Measurements from ENCODE around the gene INSRR.
A peak's percentile ranks its signal among the peaks of the same experiment; 100 is the strongest.

INSRR gene

DNA sequence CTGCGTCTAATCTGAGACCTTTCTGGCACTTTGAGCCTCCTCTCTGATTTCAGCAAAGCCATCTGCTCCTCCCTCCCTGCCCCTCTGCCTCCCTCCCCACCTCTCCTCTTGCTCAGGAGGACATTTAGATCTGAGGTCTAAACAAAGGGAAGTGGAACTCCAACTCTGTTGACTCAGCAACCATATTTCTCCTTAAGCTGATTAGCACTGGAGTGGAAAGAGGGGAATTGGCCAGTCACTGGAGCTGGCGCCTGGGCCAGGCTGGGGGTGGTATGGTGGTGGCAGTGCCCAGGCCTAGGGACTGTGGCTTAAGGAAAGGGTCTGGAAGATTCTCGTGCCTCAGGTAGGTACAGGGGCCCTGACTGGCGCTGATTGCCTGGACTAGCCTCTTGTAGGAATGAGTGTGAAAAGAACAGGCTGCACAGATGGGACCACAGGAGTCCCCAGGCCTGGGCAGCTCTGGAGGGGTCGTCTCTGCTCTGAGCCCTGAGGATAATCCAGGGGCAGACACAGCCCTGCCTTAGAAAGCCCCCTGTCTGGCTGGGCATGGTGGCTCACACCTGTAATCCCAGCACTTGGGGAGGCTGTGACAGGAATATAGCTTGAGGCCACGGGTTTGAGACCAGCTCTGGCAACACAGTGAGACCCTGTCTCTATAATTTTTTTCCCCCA is 54.2 kb downstream of the INSRR start:
- DNase-seq (ENCODE audit: low spot score) = no peak

DNA sequence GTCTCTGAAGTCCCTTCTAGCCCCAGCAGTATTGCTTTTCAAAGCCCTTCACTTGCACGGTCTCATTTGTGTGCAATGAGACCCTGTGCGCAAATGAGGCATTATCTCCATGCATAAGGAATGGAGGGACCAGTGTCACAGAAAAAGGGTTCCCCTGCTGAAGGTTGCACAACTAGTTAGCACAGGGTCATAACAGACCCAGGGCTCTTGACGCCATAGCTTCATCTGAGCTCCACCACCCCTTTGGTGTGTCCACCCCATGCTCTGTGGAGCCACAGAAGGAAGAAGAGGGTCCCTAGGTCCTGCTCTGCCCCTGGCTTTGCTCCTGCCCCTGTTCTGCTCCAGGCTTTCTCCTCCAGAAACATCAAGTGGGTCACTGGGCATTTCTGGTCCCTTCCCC is 54.9 kb downstream of the INSRR start:
- no peak for DNase-seq (ENCODE audit: low spot score)

DNA sequence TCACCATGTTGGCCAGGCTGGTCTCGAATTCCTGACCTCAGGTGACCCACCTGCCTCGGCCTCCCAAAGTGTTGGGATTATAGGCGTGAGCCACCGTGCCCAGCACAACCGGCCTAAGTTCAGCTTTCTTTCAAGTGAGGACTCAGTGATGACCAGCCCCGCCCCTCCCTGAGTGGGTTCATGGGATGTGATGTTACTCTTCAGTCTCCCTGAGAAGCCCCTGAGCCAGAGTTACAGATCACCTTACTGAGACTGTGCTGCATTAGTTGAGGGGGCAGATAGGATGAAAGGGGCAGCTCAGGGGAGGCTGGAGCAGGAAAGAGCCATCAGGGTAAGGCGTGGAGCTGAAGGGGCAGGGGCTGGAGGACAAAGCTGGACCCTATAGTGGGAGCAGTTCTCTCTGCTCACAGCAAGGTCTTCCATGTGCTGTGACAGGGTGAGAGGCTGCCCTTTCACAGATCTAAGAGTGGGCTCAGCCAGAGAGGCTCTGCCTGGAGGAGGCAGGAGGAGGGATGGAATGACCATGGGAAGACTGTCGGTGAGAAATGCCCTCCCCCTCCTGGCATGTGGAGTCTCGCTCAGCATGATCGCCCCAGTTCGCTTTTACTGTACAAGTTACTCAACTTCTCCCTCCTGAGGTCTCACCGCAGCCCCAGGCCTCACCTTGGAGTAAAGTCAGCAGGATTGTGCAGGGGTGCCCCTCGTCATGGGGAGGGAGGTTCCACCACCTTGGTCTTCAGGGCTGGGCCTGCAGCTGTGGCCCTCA is 55.6 kb downstream of the INSRR start:
- no peak for DNase-seq (ENCODE audit: low spot score)

DNA sequence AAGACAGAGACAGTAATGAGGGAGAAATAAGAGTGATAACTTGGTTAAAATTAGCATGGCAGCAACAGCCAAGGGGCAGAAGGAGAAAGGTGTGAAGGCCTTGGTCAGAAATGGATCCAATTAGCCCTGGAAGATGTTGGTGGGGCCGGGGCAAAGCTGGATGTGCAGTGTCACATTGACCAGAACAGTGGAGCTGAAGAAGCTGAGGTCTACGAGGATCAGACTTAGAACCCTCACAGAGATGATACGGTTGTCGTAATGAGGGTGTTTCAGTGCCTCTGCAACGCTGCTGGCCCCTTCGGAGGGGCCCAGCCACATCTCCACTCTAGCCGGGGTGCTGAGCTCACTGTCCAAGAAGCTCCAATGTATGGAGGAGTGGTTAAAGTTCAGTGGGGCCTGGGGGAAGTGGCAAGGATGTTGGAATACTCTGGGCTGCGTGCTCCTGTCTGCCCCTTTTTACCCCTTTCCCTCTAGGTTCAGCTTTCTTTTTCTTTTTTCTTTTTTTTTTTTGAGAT is 56.4 kb downstream of the INSRR start:
- no peak for DNase-seq (ENCODE audit: low spot score)

DNA sequence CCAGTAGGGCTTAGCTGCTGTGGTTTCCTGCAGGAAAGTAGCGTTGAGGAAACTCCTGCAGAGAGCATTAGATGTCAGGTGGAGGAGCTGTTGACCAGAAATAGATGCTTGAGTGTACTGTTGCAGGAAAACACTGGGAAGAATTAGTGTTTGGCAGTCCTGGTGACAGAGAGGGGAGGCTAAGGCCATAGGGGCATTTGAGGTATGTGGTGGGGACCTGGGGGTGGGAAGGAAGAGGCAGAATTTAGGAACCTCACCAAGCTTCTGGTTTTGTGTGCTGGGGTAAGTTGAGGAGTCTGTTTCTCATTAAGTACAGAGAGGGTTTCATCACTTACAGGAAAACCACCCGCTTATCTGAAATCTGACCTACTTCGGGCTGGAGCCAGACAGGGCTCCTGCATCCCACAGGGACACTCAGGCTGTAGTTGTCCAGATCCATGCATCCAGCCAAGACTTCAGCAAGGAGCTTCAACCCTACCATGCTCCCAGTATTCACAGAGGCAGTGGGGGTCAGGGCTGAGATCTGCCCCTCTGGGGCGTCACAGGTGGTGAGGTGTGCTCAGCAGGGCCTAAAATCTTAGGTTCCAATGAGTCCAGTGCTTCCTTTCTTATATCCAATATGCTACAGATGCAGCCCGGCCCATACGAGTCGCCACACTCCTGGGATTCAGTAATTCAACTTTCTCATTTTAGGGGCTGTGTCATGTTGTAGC is 57.4 kb downstream of the INSRR start:
- no peak for DNase-seq (ENCODE audit: low spot score)

DNA sequence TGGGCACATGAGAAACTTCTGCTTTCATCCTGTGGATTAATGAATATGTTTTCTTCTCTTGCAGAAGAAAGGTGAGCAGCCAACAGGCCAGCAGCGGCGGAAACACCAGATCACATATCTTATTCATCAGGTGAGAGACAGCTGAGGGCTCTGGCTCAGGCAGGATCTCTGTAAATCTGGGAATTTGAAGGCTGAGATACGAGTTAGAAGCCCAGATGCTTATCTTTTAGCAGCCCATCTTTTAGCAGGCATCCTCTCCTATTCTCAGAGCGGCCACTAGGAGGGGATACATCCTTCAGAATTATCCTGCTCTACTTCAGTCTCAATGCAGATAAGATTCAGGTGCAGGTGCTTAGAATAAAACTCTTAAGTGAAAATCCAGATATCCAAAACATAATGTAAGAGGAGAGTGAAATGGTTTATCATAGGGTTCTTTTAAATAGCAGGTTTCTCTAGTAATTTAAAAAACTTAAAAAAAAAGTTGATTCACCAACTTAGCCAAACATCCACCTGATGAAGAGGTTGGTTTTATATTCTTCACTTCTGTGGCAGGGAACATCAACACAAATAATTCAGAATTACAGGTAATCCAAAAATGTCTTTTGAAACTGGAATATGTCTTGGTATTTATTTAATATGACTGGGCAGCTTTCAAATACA is 61.6 kb downstream of the INSRR start:
- peak; percentile 60 for DNase-seq (ENCODE audit: low spot score)

DNA sequence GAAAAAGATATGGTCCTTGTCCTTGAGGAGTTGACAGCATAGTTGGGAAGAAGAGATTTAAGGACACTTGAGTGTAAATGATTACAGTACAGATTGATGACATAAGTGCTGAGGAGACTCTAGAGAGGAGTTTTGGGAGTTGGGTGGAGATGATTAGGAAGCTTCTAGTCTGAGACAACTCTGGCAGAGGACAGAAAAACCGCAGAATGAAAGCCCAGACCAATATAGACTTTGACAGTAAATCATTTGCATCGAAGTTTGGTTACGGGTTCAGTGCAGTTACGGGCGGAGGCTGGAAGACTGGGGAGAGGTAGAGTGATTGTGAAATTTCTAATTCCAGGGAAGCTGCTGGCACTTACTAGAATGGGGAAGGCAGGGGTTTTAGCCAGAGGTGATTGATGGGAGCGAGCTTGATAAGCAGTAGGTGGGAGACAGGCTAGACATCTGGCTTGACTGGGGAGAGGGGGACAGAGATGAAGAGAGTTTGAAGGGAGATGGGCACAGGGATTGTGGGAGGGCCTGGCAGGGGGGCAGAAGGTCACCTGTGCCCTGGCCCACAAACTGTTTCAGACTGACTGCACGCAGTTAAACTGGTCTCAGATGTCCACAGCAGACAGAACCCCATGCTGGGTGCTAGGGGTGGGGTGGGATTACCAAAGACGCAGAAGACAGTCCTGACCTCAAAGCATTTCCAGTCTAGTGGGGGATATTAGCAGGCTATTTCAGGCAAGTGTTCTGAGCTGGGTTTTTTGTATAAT is 62.4 kb downstream of the INSRR start:
- no peak for DNase-seq (ENCODE audit: low spot score)

DNA sequence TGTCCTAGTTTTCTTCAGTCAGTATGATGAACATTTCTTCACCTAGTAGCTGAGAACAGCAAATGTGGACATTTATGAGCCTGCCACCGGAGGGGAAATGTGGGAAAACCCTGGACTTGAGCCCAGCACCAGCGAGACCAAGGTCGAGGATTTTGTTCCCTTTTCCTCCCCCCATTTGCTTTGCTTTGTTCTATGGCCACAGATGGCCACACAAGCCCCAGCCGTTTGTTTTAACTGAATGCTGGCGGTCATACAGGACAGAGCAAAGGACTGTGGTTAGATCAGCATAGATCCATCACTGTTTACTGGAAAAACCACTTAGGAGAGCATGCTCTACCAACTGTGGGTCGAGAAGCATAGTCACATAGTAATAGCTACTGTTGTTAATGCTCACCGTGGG is 63.1 kb downstream of the INSRR start:
- DNase-seq (ENCODE audit: low spot score) = no peak

DNA sequence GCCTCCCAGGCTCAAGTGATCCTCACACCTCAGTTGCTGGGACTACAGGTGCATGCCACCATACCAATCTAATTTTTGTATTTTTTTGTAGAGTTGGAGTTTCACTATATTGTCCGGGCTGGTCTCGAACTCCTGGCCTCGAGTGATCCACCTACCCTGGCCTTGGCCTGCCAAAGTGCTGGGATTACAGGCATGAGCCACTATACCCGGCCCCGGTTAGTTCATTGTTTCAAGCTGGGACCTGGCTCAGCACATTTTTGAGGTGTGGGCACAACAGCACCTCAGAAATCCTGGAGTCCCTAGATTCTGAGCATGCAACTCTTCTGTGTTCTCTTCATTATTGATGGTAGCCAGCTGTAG is 63.6 kb downstream of the INSRR start:
- no peak for DNase-seq (ENCODE audit: low spot score)

DNA sequence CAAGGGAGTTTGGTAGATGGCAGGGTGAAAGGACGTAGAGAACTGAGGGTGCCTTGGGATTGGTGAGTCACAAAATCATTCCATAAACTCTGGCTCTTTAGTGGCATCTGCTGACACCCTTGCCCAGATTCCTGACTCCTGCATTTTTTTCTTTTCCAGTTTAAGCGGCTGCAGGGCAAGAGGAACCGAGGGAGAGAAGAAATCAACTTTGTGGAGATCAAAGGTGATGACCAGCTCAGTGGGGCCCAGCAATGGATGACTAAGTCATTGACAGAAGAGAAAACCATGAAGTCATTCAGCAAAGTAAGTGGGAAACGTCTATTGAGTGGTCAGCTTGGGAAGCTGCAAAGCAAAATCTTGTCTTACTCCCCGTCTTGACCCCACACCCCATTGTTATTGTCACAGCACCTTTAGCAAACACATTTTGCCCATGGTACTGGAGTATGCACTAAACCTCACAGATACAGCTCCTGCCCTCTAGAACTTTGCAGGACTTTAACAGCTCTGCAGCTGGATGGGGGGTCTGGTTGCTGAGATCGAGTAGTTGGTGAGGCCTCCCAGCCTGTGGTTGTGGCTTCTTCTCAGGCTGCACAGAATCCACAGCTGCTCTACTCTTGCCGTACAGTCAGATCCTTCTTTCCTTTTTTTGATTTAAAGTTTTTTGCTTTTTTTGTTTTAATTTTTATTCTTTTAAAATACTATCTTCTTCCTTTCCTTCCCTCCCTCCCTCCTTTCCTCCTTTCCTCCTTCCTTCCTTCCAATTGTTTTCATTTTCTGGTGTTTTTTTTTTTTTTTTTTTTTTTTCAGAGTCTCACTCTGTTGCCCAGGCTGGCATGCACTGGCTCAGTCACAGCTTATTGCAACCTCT is 64.2 kb downstream of the INSRR start:
- no peak for DNase-seq (ENCODE audit: low spot score)
